ENCODE measurements around the gene BRICD5.

- TF ChIP-seq POLR2A (IDR thresholded peaks at IDR 0.05) = no peak
- TF ChIP-seq, protein P1, sequence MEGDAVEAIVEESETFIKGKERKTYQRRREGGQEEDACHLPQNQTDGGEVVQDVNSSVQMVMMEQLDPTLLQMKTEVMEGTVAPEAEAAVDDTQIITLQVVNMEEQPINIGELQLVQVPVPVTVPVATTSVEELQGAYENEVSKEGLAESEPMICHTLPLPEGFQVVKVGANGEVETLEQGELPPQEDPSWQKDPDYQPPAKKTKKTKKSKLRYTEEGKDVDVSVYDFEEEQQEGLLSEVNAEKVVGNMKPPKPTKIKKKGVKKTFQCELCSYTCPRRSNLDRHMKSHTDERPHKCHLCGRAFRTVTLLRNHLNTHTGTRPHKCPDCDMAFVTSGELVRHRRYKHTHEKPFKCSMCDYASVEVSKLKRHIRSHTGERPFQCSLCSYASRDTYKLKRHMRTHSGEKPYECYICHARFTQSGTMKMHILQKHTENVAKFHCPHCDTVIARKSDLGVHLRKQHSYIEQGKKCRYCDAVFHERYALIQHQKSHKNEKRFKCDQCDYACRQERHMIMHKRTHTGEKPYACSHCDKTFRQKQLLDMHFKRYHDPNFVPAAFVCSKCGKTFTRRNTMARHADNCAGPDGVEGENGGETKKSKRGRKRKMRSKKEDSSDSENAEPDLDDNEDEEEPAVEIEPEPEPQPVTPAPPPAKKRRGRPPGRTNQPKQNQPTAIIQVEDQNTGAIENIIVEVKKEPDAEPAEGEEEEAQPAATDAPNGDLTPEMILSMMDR (IDR thresholded peaks at IDR 0.05) = no peak
Observed at GRCh38 chr16:2235695-2236336, 25.2 kb upstream of the BRICD5 start.

All from gastroesophageal sphincter (tissue), 3 donors.